Measurements from ENCODE around the gene CD19.

GRCh38 chr16:28932339-28933141 lies 769 bp downstream of the CD19 start:
- TF ChIP-seq CTCF (IDR thresholded peaks at IDR 0.05) (no peak), POLR2A (IDR thresholded peaks at IDR 0.05) (no peak)
